Middle frontal gyrus (tissue), 1 donor: ENCODE measurements around the gene LCN2.

Source experiments
- DNase-seq: peaks from one replicate; pipeline ENCODE4 v3.0.0-alpha.2; 2015; ENCODE audit warnings: low spot score; ENCODE audit errors: extremely low spot score

Gene LCN2

DNA sequence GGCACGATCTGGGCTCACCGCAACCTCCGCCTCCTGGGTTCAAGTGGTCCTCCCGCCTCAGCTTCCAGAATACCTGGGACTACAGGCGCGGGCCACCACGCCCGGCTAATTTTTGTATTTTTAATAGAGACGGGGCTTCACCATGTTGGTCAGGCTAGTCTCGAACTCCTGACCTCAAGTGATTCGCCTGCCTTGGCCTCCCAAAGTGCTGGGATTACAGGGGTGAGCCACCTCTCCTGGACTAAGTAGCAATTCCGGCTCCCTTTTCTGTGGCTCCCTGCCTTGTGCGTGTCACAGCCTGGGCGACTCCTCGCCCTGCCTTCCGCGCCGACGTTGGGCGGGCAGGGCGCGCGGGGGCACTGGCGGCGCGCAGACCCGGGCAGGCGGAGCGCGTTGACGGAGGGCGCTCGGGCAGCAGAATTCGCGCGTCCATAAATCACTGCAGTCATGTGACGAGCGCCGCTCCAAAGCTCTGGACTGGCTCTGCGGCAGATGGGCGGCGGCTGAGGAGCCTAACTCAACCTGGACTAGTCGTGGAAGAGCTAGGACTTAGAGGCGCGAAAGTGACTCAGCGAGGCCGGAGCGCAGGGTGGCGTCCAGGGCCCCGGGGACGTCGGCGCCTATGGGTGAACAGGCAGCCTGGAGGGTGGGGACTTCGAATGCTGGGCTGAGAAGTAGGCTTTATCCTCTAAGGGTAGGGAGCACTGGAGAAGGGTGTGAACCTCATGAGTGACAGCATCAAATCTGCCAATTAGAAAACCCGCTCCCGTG lies 43.5 kb downstream of the LCN2 start:
- DNase-seq = no peak

DNA sequence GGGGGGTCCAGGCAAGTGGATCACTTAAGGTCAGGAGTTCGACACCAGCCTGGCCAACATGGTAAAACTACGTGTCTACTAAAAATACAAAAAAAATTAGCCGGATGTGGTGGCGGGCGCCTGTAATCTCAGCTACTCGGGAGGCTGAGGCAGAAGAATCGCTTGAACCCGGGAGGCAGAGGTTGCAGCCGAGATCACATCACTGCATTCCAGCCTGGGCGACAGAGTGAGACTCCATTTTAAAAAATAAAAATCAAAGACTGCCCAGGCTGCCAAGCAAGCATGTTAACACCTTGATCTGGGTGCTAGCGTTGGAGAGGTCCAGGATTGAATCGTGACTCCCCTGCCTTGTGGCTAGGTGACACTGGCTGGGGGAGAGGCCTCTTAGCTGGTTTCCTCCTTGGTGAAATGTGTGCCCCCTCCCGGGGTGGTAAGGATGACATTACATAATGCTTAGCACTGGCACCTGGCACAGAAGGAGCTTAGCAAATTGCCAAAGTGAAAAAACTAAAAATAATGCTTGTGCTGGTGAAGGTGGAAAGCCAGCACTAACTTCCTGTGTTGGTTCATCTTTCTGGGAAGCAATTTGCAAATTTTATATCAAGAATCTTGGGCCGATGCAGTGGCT lies 44.3 kb downstream of the LCN2 start:
- no peak for DNase-seq

DNA sequence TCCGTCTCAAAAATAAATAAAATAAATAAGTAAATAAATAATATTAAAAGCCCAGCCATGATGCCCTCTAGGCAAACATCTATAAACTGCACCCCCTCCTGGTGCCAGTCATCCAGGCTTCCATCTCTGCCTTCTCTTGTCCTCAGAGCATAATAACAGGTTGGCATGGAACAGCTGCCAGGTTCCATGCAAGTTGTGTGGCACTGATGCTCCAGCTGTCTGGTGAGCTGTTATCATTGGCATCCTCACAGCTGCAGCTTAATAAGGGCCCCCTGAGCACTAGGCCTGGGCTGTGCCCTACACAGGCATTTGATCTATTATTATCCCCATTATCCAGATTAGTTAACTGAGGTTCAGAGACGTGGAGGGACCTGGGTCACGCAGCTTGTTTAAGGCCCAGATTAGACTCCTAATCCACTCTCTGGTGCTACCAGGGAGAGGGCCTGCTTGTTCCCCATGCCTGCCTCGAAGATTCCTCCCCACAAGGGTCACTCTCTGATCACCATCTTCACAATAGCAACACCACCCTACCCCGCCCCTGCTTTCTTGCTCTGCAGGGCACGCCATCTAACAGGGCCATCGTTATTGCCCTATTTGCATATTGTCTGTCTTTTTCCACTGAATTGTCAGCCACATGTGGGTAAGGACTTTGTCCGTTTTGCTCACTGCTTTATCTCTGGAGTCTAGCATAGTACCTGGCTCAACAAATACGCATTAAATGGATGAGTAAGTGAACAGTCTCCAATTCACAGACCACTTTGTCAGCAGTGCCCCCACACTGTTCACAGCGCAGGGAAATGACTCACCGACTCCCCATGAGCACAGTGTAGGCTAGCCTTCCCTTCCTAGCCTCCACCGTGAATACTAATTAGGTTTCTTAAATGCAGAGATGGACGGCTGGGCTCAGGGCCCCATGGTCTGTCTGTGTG lies 52.5 kb downstream of the LCN2 start:
- DNase-seq = no peak

DNA sequence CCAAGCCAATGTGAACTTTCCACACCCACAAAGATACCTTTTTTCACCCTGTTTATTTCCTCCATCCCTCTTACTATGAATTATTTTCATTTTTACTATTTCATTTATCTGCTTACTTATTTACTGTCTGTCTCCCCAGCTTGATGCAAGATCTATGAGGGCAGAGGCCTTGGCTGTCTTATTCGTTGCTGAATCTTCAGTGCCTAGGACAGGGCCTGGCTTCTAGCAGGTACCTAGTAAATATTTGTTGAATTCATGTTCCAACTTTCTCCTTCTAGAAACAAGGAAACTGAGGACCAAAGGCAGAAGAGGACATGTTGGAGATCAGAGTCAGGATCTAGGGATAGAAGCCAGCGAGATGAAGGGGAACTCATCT lies 53.4 kb downstream of the LCN2 start:
- no peak for DNase-seq
